Endothelial cell of umbilical vein (primary cell): Measurements from ENCODE around the gene ANKRD27. TPM values are rescaled to one million over a fixed set of nuclear protein-coding genes. Genes with fewer than 3 reads are reported as not detected.
A peak's percentile ranks its signal among the peaks of the same experiment; 100 is the strongest.

Experiments used
- BruUV-seq: library from RNA; stranded (reverse); fragments of 400-500 nt; replicated peaks from 2 replicates; lab custom pipeline; 2021; lab: Mats Ljungman, UMichigan
- CTCF ChIA-PET: fragments of 300-600, 350-600 bp; sonication (Branson Sonifier 250); formaldehyde crosslinking; loops from one replicate; lab custom pipeline; 2021; ENCODE audit warnings: antibody characterized with exemption, inconsistent platforms; lab: Charles Lee
- POLR2A ChIA-PET: fragments of 300-600, 350-600 bp; sonication (Branson Sonifier 250); formaldehyde crosslinking; loops from one replicate; lab custom pipeline; 2021; ENCODE audit warnings: antibody characterized with exemption, inconsistent platforms; lab: Charles Lee
- DNase-seq: peaks from one replicate; pipeline ENCODE4 v3.0.0-alpha.2; 2011; ENCODE audit warnings: low read depth, low spot score
- FAIRE-seq: peaks from 2 replicates; lab custom pipeline; 2011; peaks lifted over from hg19 to GRCh38; lab: Jason Lieb, UNC
- H2AFZ ChIP-seq: 2 replicates; pipeline ENCODE4 v1.6.0; 2012; ENCODE audit warnings: low read depth, low read length, control low read depth, inconsistent platforms
- H3K27ac ChIP-seq: 2 replicates; pipeline ENCODE4 v1.5.1; 2011; ENCODE audit warnings: low read depth, mild to moderate bottlenecking, control low read depth, low read length, moderate library complexity; ENCODE audit not compliant: insufficient read depth
- H3K27me3 ChIP-seq, 2 experiments: 2 replicates each; pipeline versions ENCODE4 v1.6.0 to v1.6.1; 2011; ENCODE audit warnings: low read length in 2 of 2, mixed read lengths in 1 of 2; ENCODE audit not compliant: control insufficient read depth in 2 of 2, insufficient read depth in 2 of 2
- H3K36me3 ChIP-seq, 2 experiments: 2 replicates in 1 of 2; 3 replicates in 1 of 2; pipeline ENCODE4 v1.5.1; 2011; ENCODE audit warnings: low read length in 2 of 2, mild to moderate bottlenecking in 1 of 2, moderate library complexity in 1 of 2; ENCODE audit not compliant: control insufficient read depth in 2 of 2, insufficient read depth in 2 of 2; ENCODE audit errors: extremely low read depth in 1 of 2
- H3K4me1 ChIP-seq: 3 replicates; pipeline ENCODE4 v1.5.1; 2011; ENCODE audit warnings: mild to moderate bottlenecking, low read length; ENCODE audit not compliant: control insufficient read depth, insufficient read depth; ENCODE audit errors: extremely low read depth
- H3K4me2 ChIP-seq: 2 replicates; pipeline ENCODE4 v1.6.1; 2011; ENCODE audit warnings: low read length, control low read depth, mixed read lengths; ENCODE audit not compliant: insufficient read depth
- H3K4me3 ChIP-seq, 3 experiments: fragments of 200-600 bp in 1 of 3; sonication (generic), shearing (Covaris generic) in 1 of 3; replicated peaks in 1 of 3; 2 replicates each; pipeline ENCODE4 v1.5.1; 2011 to 2016; ENCODE audit warnings: control low read depth in 3 of 3, low read length in 3 of 3, mild to moderate bottlenecking in 2 of 3, inconsistent platforms in 1 of 3, low read depth in 1 of 3, moderate library complexity in 1 of 3; ENCODE audit not compliant: insufficient read depth in 1 of 3
- H3K79me2 ChIP-seq: 2 replicates; pipeline ENCODE4 v1.6.0; 2012; ENCODE audit warnings: low read length, inconsistent platforms; ENCODE audit not compliant: control insufficient read depth, insufficient read depth
- H3K9ac ChIP-seq: replicated peaks from 2 replicates; pipeline ENCODE3; 2011; ENCODE audit warnings: low read length, control low read depth; ENCODE audit not compliant: insufficient read depth; ENCODE audit errors: extremely low read depth
- H3K9me1 ChIP-seq: replicated peaks from 3 replicates; pipeline ENCODE4 v1.6.0; 2011; ENCODE audit warnings: mild to moderate bottlenecking, low read length; ENCODE audit not compliant: control insufficient read depth, insufficient read depth; ENCODE audit errors: extremely low read depth
- H3K9me3 ChIP-seq: replicated peaks from 2 replicates; pipeline ENCODE4 v1.5.1; 2012; ENCODE audit warnings: low read length, inconsistent platforms; ENCODE audit not compliant: control insufficient read depth, insufficient read depth
- H4K20me1 ChIP-seq: replicated peaks from 2 replicates; pipeline ENCODE3; 2011; ENCODE audit warnings: mild to moderate bottlenecking, low read length; ENCODE audit not compliant: control insufficient read depth, insufficient read depth; ENCODE audit errors: extremely low read depth
- EZH2 ChIP-seq: IDR thresholded peaks from 2 replicates; pipeline ENCODE4 v1.6.1; 2012; ENCODE audit warnings: borderline replicate concordance, low read depth, mild to moderate bottlenecking, moderate library complexity, low read length, inconsistent platforms; ENCODE audit not compliant: severe bottlenecking
- FOS ChIP-seq: IDR thresholded peaks from 2 replicates; pipeline ENCODE4 v1.6.1; 2011; ENCODE audit warnings: mild to moderate bottlenecking, low read length, moderate library complexity, borderline replicate concordance; ENCODE audit not compliant: insufficient read depth
- GATA2 ChIP-seq: IDR thresholded peaks from 2 replicates; pipeline ENCODE4 v1.7.0; 2011; ENCODE audit warnings: low read depth, mild to moderate bottlenecking, moderate library complexity, mixed read lengths, low read length; ENCODE audit not compliant: insufficient read length, insufficient read depth
- JUN ChIP-seq: IDR thresholded peaks from 2 replicates; pipeline ENCODE4 v1.6.1; 2011; ENCODE audit warnings: borderline replicate concordance, low read depth; ENCODE audit not compliant: insufficient read length, insufficient read depth
- MAX ChIP-seq: IDR thresholded peaks from 2 replicates; pipeline ENCODE4 v1.6.1; 2011; ENCODE audit not compliant: insufficient read depth, insufficient read length
- MYC ChIP-seq: IDR thresholded peaks from one replicate; pipeline ENCODE4 v1.6.1; 2011; ENCODE audit warnings: mild to moderate bottlenecking, low read depth, low read length
- POLR2A ChIP-seq: IDR thresholded peaks from 2 replicates; pipeline ENCODE4 v1.6.1; 2012; ENCODE audit warnings: low read depth, mild to moderate bottlenecking, control low read depth, low read length
- POLR2AphosphoS5 ChIP-seq: IDR thresholded peaks from 2 replicates; pipeline ENCODE4 v1.6.1; 2012; ENCODE audit warnings: low read depth, mild to moderate bottlenecking, control low read depth, low read length, moderate library complexity; ENCODE audit not compliant: insufficient read depth
- dilution Hi-C: fragments of 300-500 bp; cut with MboI; formaldehyde crosslinking; loops from one replicate; pipeline ENCODE4 v1.15.0; 2019; ENCODE audit warnings: low sequenced_read_pairs; ENCODE audit not compliant: extremely low pct_ligation_motif_present
- intact Hi-C: fragments of 100-400 bp; cut with micrococcal nuclease; formaldehyde crosslinking; loops from one replicate; pipeline ENCODE4 v1.10.0; 2022
- polyA plus RNA-seq, 4 experiments: library from polyadenylated mRNA; depleted of rRNA in 3 of 4; stranded (reverse) in 3 of 4; unstranded in 1 of 4; fragments of >200 nt; gene quantifications; 2 replicates each; pipeline versions ENCODE4 v1.2.1 to v1.2.3, GENCODE V29; 2011 to 2012; ENCODE audit warnings: missing spikeins in 1 of 4
- total RNA-seq: library from RNA; stranded (reverse); gene quantifications from 2 replicates; pipeline ENCODE4 v1.2.3, GENCODE V29; 2021
- TF ChIP-seq, protein P1 (sequence below), 2 donors: IDR thresholded peaks; 1 replicate in 1 of 2; 2 replicates in 1 of 2; pipeline ENCODE4 v1.5.1; 2011; ENCODE audit warnings: low read length in 2 of 2, mild to moderate bottlenecking in 2 of 2, moderate library complexity in 2 of 2, control low read depth in 1 of 2, inconsistent platforms in 1 of 2, low read depth in 1 of 2; ENCODE audit not compliant: insufficient read depth in 1 of 2; ENCODE audit errors: extremely low read depth in 1 of 2

Gene ANKRD27
- total and polyA plus RNA-seq, 2 donors (not counting 3 experiments of a cell fraction or from before 2014, with no cell fraction given) = 18.3 to 37.4 TPM

GRCh38 chr19:32662186-32662585 is 12.8 kb downstream of the ANKRD27 start:
- DNase-seq = peak; percentile 85
- Histone ChIP-seq H3K9ac (no peak overlapping the region), H3K4me3 (no peak overlapping the region), H3K36me3 (peaks cover 0 to 5% of the 10 kb centered on the region in 2 experiments), H3K9me1 (no peaks in the 10 kb centered on the region), H3K4me1 (peaks cover 7% of the 10 kb centered on the region), H3K9me3 (no peaks in the 10 kb centered on the region), H3K79me2 (peaks cover 47% of the 10 kb centered on the region), H3K27me3 (no peaks in the 10 kb centered on the region), H3K27ac (peak overlapping the region; percentile 63), H3K4me2 (peak overlapping the region; percentile 31), H4K20me1 (no peaks in the 10 kb centered on the region), H2AFZ (no peak overlapping the region)
- dilution Hi-C loops (no loop called here), intact Hi-C loops (no loop called here)
- peak; percentile 99 for FAIRE-seq
- TF ChIP-seq POLR2A (no peak), JUN (peak; percentile 27), FOS (peak; percentile 87)
- no TSS peak for BruUV-seq
- POLR2A ChIA-PET = no interaction called here
- CTCF ChIA-PET = interaction anchor here (1.0 kb wide), 1 partner anchor 13 kb away, joined by 3 read pairs; the partner anchor contains the start of gene RGS9BP

GRCh38 chr19:32661318-32661717 is 13.7 kb downstream of the ANKRD27 start:
- dilution Hi-C loops = no loop called here
- Histone ChIP-seq H4K20me1 (no peaks in the 10 kb centered on the region), H3K79me2 (peaks cover 42% of the 10 kb centered on the region), H3K4me3 (no peak overlapping the region), H2AFZ (no peak overlapping the region), H3K27ac (peak overlapping the region; percentile 63), H3K9ac (no peak overlapping the region), H3K36me3 (peaks cover 0 to 3% of the 10 kb centered on the region in 2 experiments), H3K4me2 (no peak overlapping the region), H3K4me1 (peaks cover 7% of the 10 kb centered on the region), H3K9me1 (no peaks in the 10 kb centered on the region), H3K27me3 (no peaks in the 10 kb centered on the region), H3K9me3 (no peaks in the 10 kb centered on the region)
- no peak for DNase-seq
- no peak for FAIRE-seq
- ChIA-PET CTCF (no interaction called here), POLR2A (no interaction called here)
- BruUV-seq = no TSS peak
- TF ChIP-seq JUN (no peak), MAX (no peak), EZH2 (no peak), POLR2AphosphoS5 (no peak), GATA2 (no peak), POLR2A (no peak), MYC (no peak), FOS (no peak)
- TF ChIP-seq, protein P1, sequence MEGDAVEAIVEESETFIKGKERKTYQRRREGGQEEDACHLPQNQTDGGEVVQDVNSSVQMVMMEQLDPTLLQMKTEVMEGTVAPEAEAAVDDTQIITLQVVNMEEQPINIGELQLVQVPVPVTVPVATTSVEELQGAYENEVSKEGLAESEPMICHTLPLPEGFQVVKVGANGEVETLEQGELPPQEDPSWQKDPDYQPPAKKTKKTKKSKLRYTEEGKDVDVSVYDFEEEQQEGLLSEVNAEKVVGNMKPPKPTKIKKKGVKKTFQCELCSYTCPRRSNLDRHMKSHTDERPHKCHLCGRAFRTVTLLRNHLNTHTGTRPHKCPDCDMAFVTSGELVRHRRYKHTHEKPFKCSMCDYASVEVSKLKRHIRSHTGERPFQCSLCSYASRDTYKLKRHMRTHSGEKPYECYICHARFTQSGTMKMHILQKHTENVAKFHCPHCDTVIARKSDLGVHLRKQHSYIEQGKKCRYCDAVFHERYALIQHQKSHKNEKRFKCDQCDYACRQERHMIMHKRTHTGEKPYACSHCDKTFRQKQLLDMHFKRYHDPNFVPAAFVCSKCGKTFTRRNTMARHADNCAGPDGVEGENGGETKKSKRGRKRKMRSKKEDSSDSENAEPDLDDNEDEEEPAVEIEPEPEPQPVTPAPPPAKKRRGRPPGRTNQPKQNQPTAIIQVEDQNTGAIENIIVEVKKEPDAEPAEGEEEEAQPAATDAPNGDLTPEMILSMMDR (IDR thresholded peaks at IDR 0.05; ENCODE audit: extremely low read depth in 1 of 2, insufficient read depth in 1 of 2, low read depth in 1 of 2, low read length in 2 of 2) = no peak
- intact Hi-C loops = no loop called here
